HepG2 (cell line): ENCODE data around the gene COL18A1. TPM values are rescaled to one million over a fixed set of nuclear protein-coding genes. Genes with fewer than 3 reads are reported as not detected.

Source experiments
- FOXO1 ChIP-seq: sonication (generic); formaldehyde crosslinking; IDR thresholded peaks from 2 replicates; pipeline ENCODE4 v1.4.0; 2020; ENCODE audit warnings: missing genetic modification reagents
- GZF1 ChIP-seq: sonication (generic); formaldehyde crosslinking; IDR thresholded peaks from 2 replicates; pipeline ENCODE4 v1.5.1; 2020; ENCODE audit warnings: mild to moderate bottlenecking, missing genetic modification reagents
- KAT2B ChIP-seq: fragments of 150-350 bp; IDR thresholded peaks from 2 replicates; pipeline ENCODE4 v1.6.1; 2014; ENCODE audit warnings: low read depth, low read length, borderline replicate concordance
- PPARG ChIP-seq: conservative IDR thresholded peaks from 2 replicates; pipeline ENCODE4 v1.6.1; 2016; ENCODE audit warnings: missing biosample characterization, missing genetic modification reagents
- SRSF4 ChIP-seq: fragments of 200-400 bp; formaldehyde crosslinking; IDR thresholded peaks from one replicate; pipeline ENCODE4 v1.6.1; 2018; ENCODE audit warnings: mild to moderate bottlenecking, low read depth, low read length, moderate library complexity; ENCODE audit not compliant: poor library complexity, severe bottlenecking
- STAT5B ChIP-seq: sonication (generic); formaldehyde crosslinking; IDR thresholded peaks from 2 replicates; pipeline ENCODE4 v1.4.0; 2020; ENCODE audit warnings: missing genetic modification reagents
- THYN1 ChIP-seq: sonication (generic); formaldehyde crosslinking; IDR thresholded peaks from 2 replicates; pipeline ENCODE4 v1.8.1; 2023; ENCODE audit warnings: low read depth, mild to moderate bottlenecking, moderate library complexity, missing genetic modification reagents, borderline replicate concordance
- ZNF615 ChIP-seq: sonication (generic); formaldehyde crosslinking; IDR thresholded peaks from 2 replicates; pipeline ENCODE4 v1.5.0; 2020; ENCODE audit warnings: mild to moderate bottlenecking, missing genetic modification reagents, borderline replicate concordance
- polyA plus RNA-seq, 8 experiments: library from polyadenylated mRNA; depleted of rRNA in 3 of 8; stranded (reverse) in 7 of 8; unstranded in 1 of 8; fragments of >200 nt; fragmentation: Illumina TruSeq in 4 of 8; extraction: Trizol in 4 of 8; gene quantifications; 2 replicates each; pipeline versions ENCODE4 v1.2.1 to v1.2.3, GENCODE V29; 2011 to 2016; ENCODE audit warnings: low read depth in 4 of 8, missing spikeins in 1 of 8, mixed read lengths in 1 of 8; ENCODE audit not compliant: insufficient read depth in 1 of 8
- total RNA-seq, 5 experiments: library from RNA; depleted of rRNA; stranded (reverse); fragments of >200 nt; fragmentation: Illumina TruSeq; extraction: Trizol; gene quantifications; 2 replicates each; pipeline ENCODE4 v1.2.3, GENCODE V29; 2016; ENCODE audit warnings: low read depth in 1 of 5
- TF ChIP-seq, protein P1 (sequence below): sonication (generic); formaldehyde crosslinking; IDR thresholded peaks from 2 replicates; pipeline ENCODE4 v1.4.0; 2020; ENCODE audit warnings: missing genetic modification reagents, borderline replicate concordance
- TF ChIP-seq, protein P2 (sequence below): sonication (generic); formaldehyde crosslinking; IDR thresholded peaks from 2 replicates; pipeline ENCODE4 v1.5.0; 2020; ENCODE audit warnings: missing genetic modification reagents
- TF ChIP-seq, protein P3 (sequence below): sonication (generic); formaldehyde crosslinking; IDR thresholded peaks from 2 replicates; pipeline ENCODE4 v1.5.0; 2020; ENCODE audit warnings: missing genetic modification reagents
- TF ChIP-seq, protein P4 (sequence below): sonication (generic); formaldehyde crosslinking; IDR thresholded peaks from 2 replicates; pipeline ENCODE4 v1.4.0; 2020; ENCODE audit warnings: missing genetic modification reagents, borderline replicate concordance
- TF ChIP-seq, protein P5 (sequence below): sonication (generic); formaldehyde crosslinking; IDR thresholded peaks from 2 replicates; pipeline ENCODE4 v1.8.1; 2023; ENCODE audit warnings: mild to moderate bottlenecking, missing genetic modification reagents

The COL18A1 gene
- total and polyA plus RNA-seq, 2 of the 13 experiments (the other 11 are each of a cell fraction or from before 2014, with no cell fraction given) = 79.0 to 102 TPM

DNA sequence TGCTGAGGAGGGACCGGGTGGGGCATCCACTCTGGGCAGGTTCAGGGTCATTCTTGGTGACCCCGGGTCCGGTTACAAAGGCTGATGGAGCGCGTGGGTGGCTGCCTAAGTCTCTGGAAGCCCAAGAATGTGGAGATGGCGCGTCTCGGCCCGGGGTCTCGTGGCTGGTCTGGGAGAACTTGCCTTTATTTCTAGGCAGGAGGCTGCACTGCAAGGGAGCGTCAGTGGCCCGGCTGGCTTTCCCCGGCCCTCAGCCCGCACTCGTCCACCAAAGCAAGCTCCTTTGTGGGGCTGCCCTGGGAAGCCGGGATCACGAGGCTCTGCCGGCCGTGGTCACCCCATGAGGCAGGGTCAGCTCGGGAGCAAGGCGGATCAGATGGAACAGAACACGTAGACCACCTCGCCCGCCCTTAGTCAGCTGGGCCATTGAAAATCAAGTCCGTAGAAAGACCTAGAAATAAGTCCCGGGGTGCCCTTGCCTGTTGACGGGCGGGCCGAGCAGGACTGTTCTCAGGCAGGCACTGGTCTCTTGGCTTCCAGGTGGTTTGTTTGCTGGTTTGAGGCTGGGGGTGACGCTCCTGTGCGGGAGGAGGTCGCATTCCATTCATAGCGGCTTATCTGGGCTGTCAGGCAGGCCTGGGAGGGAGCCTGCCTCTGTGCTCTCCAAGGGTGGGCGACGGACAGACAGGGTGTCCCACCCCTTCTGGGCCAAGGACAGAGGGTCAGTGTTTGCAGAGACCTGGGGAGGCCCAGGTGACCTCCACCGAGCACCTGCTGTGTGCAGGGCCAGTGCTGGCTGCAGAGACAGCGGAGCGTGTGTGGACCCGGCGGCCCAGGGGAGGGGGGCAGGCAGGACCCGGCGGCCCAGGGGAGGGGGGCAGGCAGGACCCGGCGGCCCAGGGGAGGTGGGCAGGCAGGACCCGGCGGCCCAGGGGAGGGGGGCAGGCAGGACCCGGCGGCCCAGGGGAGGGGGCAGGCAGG, 25.8 kb downstream of the COL18A1 start (continued):
- TF ChIP-seq, protein P1, sequence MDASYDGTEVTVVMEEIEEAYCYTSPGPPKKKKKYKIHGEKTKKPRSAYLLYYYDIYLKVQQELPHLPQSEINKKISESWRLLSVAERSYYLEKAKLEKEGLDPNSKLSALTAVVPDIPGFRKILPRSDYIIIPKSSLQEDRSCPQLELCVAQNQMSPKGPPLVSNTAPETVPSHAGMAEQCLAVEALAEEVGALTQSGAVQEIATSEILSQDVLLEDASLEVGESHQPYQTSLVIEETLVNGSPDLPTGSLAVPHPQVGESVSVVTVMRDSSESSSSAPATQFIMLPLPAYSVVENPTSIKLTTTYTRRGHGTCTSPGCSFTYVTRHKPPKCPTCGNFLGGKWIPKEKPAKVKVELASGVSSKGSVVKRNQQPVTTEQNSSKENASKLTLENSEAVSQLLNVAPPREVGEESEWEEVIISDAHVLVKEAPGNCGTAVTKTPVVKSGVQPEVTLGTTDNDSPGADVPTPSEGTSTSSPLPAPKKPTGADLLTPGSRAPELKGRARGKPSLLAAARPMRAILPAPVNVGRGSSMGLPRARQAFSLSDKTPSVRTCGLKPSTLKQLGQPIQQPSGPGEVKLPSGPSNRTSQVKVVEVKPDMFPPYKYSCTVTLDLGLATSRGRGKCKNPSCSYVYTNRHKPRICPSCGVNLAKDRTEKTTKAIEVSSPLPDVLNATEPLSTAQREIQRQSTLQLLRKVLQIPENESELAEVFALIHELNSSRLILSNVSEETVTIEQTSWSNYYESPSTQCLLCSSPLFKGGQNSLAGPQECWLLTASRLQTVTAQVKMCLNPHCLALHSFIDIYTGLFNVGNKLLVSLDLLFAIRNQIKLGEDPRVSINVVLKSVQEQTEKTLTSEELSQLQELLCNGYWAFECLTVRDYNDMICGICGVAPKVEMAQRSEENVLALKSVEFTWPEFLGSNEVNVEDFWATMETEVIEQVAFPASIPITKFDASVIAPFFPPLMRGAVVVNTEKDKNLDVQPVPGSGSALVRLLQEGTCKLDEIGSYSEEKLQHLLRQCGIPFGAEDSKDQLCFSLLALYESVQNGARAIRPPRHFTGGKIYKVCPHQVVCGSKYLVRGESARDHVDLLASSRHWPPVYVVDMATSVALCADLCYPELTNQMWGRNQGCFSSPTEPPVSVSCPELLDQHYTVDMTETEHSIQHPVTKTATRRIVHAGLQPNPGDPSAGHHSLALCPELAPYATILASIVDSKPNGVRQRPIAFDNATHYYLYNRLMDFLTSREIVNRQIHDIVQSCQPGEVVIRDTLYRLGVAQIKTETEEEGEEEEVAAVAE = 0 out of 2 replicates have a peak, but pooled peaks have one; percentile 11
- TF ChIP-seq, protein P2, sequence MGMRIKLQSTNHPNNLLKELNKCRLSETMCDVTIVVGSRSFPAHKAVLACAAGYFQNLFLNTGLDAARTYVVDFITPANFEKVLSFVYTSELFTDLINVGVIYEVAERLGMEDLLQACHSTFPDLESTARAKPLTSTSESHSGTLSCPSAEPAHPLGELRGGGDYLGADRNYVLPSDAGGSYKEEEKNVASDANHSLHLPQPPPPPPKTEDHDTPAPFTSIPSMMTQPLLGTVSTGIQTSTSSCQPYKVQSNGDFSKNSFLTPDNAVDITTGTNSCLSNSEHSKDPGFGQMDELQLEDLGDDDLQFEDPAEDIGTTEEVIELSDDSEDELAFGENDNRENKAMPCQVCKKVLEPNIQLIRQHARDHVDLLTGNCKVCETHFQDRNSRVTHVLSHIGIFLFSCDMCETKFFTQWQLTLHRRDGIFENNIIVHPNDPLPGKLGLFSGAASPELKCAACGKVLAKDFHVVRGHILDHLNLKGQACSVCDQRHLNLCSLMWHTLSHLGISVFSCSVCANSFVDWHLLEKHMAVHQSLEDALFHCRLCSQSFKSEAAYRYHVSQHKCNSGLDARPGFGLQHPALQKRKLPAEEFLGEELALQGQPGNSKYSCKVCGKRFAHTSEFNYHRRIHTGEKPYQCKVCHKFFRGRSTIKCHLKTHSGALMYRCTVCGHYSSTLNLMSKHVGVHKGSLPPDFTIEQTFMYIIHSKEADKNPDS (CRISPR knock-in tag) = no peak
- TF ChIP-seq GZF1 (CRISPR knock-in tag) (no peak), FOXO1 (peak; percentile 86), PPARG (CRISPR knock-in tag) (0 out of 2 replicates have a peak, but pooled peaks have one; percentile 38), KAT2B (no peak), SRSF4 (no peak), STAT5B (no peak), THYN1 (CRISPR knock-in tag) (no peak), ZNF615 (CRISPR knock-in tag) (no peak)
- TF ChIP-seq, protein P3, sequence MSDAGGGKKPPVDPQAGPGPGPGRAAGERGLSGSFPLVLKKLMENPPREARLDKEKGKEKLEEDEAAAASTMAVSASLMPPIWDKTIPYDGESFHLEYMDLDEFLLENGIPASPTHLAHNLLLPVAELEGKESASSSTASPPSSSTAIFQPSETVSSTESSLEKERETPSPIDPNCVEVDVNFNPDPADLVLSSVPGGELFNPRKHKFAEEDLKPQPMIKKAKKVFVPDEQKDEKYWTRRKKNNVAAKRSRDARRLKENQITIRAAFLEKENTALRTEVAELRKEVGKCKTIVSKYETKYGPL = no peak
- TF ChIP-seq, protein P4, sequence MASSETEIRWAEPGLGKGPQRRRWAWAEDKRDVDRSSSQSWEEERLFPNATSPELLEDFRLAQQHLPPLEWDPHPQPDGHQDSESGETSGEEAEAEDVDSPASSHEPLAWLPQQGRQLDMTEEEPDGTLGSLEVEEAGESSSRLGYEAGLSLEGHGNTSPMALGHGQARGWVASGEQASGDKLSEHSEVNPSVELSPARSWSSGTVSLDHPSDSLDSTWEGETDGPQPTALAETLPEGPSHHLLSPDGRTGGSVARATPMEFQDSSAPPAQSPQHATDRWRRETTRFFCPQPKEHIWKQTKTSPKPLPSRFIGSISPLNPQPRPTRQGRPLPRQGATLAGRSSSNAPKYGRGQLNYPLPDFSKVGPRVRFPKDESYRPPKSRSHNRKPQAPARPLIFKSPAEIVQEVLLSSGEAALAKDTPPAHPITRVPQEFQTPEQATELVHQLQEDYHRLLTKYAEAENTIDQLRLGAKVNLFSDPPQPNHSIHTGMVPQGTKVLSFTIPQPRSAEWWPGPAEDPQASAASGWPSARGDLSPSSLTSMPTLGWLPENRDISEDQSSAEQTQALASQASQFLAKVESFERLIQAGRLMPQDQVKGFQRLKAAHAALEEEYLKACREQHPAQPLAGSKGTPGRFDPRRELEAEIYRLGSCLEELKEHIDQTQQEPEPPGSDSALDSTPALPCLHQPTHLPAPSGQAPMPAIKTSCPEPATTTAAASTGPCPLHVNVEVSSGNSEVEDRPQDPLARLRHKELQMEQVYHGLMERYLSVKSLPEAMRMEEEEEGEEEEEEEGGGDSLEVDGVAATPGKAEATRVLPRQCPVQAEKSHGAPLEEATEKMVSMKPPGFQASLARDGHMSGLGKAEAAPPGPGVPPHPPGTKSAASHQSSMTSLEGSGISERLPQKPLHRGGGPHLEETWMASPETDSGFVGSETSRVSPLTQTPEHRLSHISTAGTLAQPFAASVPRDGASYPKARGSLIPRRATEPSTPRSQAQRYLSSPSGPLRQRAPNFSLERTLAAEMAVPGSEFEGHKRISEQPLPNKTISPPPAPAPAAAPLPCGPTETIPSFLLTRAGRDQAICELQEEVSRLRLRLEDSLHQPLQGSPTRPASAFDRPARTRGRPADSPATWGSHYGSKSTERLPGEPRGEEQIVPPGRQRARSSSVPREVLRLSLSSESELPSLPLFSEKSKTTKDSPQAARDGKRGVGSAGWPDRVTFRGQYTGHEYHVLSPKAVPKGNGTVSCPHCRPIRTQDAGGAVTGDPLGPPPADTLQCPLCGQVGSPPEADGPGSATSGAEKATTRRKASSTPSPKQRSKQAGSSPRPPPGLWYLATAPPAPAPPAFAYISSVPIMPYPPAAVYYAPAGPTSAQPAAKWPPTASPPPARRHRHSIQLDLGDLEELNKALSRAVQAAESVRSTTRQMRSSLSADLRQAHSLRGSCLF (CRISPR knock-in tag) = no peak
- TF ChIP-seq, protein P5, sequence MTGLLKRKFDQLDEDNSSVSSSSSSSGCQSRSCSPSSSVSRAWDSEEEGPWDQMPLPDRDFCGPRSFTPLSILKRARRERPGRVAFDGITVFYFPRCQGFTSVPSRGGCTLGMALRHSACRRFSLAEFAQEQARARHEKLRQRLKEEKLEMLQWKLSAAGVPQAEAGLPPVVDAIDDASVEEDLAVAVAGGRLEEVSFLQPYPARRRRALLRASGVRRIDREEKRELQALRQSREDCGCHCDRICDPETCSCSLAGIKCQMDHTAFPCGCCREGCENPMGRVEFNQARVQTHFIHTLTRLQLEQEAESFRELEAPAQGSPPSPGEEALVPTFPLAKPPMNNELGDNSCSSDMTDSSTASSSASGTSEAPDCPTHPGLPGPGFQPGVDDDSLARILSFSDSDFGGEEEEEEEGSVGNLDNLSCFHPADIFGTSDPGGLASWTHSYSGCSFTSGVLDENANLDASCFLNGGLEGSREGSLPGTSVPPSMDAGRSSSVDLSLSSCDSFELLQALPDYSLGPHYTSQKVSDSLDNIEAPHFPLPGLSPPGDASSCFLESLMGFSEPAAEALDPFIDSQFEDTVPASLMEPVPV (CRISPR knock-in tag) = no peak
